GM12801 (cell line): Measurements from ENCODE around the gene ANGPTL8.

Experiments
- CTCF ChIP-seq: IDR thresholded peaks from one replicate; pipeline ENCODE4 v1.5.1; 2011; ENCODE audit warnings: control low read depth; ENCODE audit not compliant: insufficient read length; ENCODE audit errors: extremely low read depth

The ANGPTL8 gene

GRCh38 chr19:11234486-11235075, 4.8 kb upstream of the ANGPTL8 start:
- TF ChIP-seq CTCF: no peak

GRCh38 chr19:11236324-11237301, 2.8 kb upstream of the ANGPTL8 start:
- TF ChIP-seq CTCF: no peak

GRCh38 chr19:11237321-11237720, 2.1 kb upstream of the ANGPTL8 start:
- TF ChIP-seq CTCF: no peak

GRCh38 chr19:11238041-11238440, 1.4 kb upstream of the ANGPTL8 start:
- TF ChIP-seq CTCF: no peak

GRCh38 chr19:11238781-11239376, 540 bp upstream of the ANGPTL8 start:
- TF ChIP-seq CTCF: no peak

- TF ChIP-seq CTCF: no peak
These were observed 607 bp downstream of the ANGPTL8 start for GRCh38 chr19:11240008-11240444.

GRCh38 chr19:11242025-11242424, 2.6 kb downstream of the ANGPTL8 start:
- TF ChIP-seq CTCF: no peak
